HepG2 (cell line): ENCODE results near the gene LAMA5. TPM values are rescaled to one million over a fixed set of nuclear protein-coding genes. Genes with fewer than 3 reads are reported as not detected.

Source experiments
- ATAC-seq: fragments of 200-7000 bp; cut with Tn5 transposase; 3 replicates; pipeline ENCODE4 v1.9.1; 2020; ENCODE audit warnings: mild to moderate bottlenecking, moderate library complexity
- BruUV-seq: library from RNA; stranded (reverse); fragments of 400-500 nt; replicated peaks from 2 replicates; lab custom pipeline; 2021; lab: Mats Ljungman, UMichigan
- CTCF ChIA-PET: fragments of 300-600 bp; formaldehyde crosslinking; extraction: SDS; loops from one replicate; lab custom pipeline; 2021; ENCODE audit warnings: low total read pairs, inconsistent platforms, low intra/inter-chr PET ratio; lab: Yijun Ruan, JAX
- POLR2A ChIA-PET: fragments of 350-600 bp; sonication (Branson Sonifier 250); formaldehyde crosslinking; loops from one replicate; lab custom pipeline; 2020; ENCODE audit warnings: antibody characterized with exemption, inconsistent platforms; lab: Yijun Ruan, JAX
- DNase-seq: peaks from one replicate; pipeline ENCODE4 v3.0.0-alpha.2; 2015; ENCODE audit warnings: low spot score
- FAIRE-seq: peaks from 3 replicates; lab custom pipeline; 2011; peaks lifted over from hg19 to GRCh38; lab: Jason Lieb, UNC
- H2AFZ ChIP-seq: one replicate; pipeline ENCODE4 v1.6.1; 2011; ENCODE audit warnings: low read length, inconsistent platforms
- H3K27ac ChIP-seq: fragments of 300-600 bp; 3 replicates; pipeline ENCODE4 v1.8.0; 2011; ENCODE audit warnings: mixed run types, mild to moderate bottlenecking, mixed read lengths, low read length, inconsistent platforms; ENCODE audit not compliant: insufficient read depth; ENCODE audit errors: extremely low read length
- H3K27me3 ChIP-seq, 2 experiments: fragments of 200-600 bp in 1 of 2; 2 replicates in 1 of 2; 3 replicates in 1 of 2; pipeline versions ENCODE4 v1.6.0 to v1.8.0; 2011; ENCODE audit warnings: low read length in 2 of 2, mild to moderate bottlenecking in 2 of 2, moderate library complexity in 2 of 2, inconsistent platforms in 1 of 2; ENCODE audit not compliant: insufficient read depth in 2 of 2, control insufficient read depth in 1 of 2
- H3K36me3 ChIP-seq, 2 experiments: fragments of 200-600 bp in 1 of 2; replicated peaks in 1 of 2; 2 replicates in 1 of 2; 3 replicates in 1 of 2; pipeline versions ENCODE4 v1.5.1 to v1.8.0; 2011; ENCODE audit warnings: low read length in 2 of 2, inconsistent platforms in 1 of 2; ENCODE audit not compliant: insufficient read depth in 2 of 2, control insufficient read depth in 1 of 2
- H3K4me1 ChIP-seq: 2 replicates; pipeline ENCODE4 v1.5.1; 2012; ENCODE audit warnings: low read length, inconsistent platforms; ENCODE audit not compliant: insufficient read depth
- H3K4me2 ChIP-seq: 2 replicates; pipeline ENCODE4 v1.6.0; 2011; ENCODE audit warnings: low read depth, low read length, inconsistent platforms
- H3K4me3 ChIP-seq, 3 experiments: fragments of 200-600 bp in 1 of 3; sonication (generic), shearing (Covaris generic) in 1 of 3; replicated peaks in 1 of 3; 2 replicates each; pipeline ENCODE4 v1.5.1; 2011 to 2016; ENCODE audit warnings: low read length in 3 of 3, inconsistent platforms in 2 of 3, low read depth in 2 of 3, mild to moderate bottlenecking in 2 of 3, control low read depth in 1 of 3, mixed read lengths in 1 of 3; ENCODE audit not compliant: insufficient read depth in 1 of 3
- H3K79me2 ChIP-seq: one replicate; pipeline ENCODE4 v1.6.1; 2011; ENCODE audit warnings: low read length, inconsistent platforms; ENCODE audit not compliant: insufficient read depth
- H3K9ac ChIP-seq: 2 replicates; pipeline ENCODE4 v1.6.0; 2011; ENCODE audit warnings: mild to moderate bottlenecking, low read depth, low read length, inconsistent platforms; ENCODE audit not compliant: insufficient read depth
- H3K9me3 ChIP-seq: 2 replicates; pipeline ENCODE4 v1.5.1; 2012; ENCODE audit warnings: mild to moderate bottlenecking, low read length
- H4K20me1 ChIP-seq: 2 replicates; pipeline ENCODE4 v1.6.0; 2011; ENCODE audit warnings: inconsistent platforms, mild to moderate bottlenecking, low read length, moderate library complexity; ENCODE audit not compliant: insufficient read depth
- KIAA2018 ChIP-seq: sonication (generic); formaldehyde crosslinking; IDR thresholded peaks from 2 replicates; pipeline ENCODE4 v1.5.0; 2020; ENCODE audit warnings: mild to moderate bottlenecking, missing genetic modification reagents, borderline replicate concordance
- PCBP2 ChIP-seq: fragments of 200-400 bp; formaldehyde crosslinking; optimal IDR thresholded peaks from 2 replicates; pipeline ENCODE3; 2018; ENCODE audit warnings: low read length, low read depth; ENCODE audit not compliant: poor library complexity, severe bottlenecking
- POLR2A ChIP-seq, 2 experiments: IDR thresholded peaks; 2 replicates each; pipeline ENCODE4 v1.6.1; 2011; ENCODE audit warnings: low read depth in 2 of 2, low read length in 2 of 2, mild to moderate bottlenecking in 1 of 2, moderate library complexity in 1 of 2; ENCODE audit not compliant: insufficient read depth in 1 of 2
- POLR2AphosphoS2 ChIP-seq: IDR thresholded peaks from 2 replicates; pipeline ENCODE4 v1.6.1; 2011; ENCODE audit warnings: low read depth, low read length, improper control_type of control experiment
- SNAI1 ChIP-seq: sonication (generic); formaldehyde crosslinking; IDR thresholded peaks from 2 replicates; pipeline ENCODE4 v1.5.0; 2020; ENCODE audit warnings: mild to moderate bottlenecking, missing genetic modification reagents, borderline replicate concordance
- TCF7L2 ChIP-seq: IDR thresholded peaks from 2 replicates; pipeline ENCODE4 v1.6.1; 2011; ENCODE audit warnings: mild to moderate bottlenecking, low read depth, low read length, moderate library complexity
- THAP7 ChIP-seq: sonication (generic); formaldehyde crosslinking; IDR thresholded peaks from 2 replicates; pipeline ENCODE4 v1.8.1; 2023; ENCODE audit warnings: mild to moderate bottlenecking, missing genetic modification reagents
- TMF1 ChIP-seq: sonication (generic); formaldehyde crosslinking; IDR thresholded peaks from 2 replicates; pipeline ENCODE4 v1.8.1; 2022; ENCODE audit warnings: low read depth, missing genetic modification reagents
- ZBTB26 ChIP-seq: IDR thresholded peaks from 2 replicates; pipeline ENCODE4 v1.6.1; 2016; ENCODE audit warnings: missing compliant biosample characterization, missing genetic modification reagents, borderline replicate concordance
- ZNF337 ChIP-seq: sonication (generic); formaldehyde crosslinking; IDR thresholded peaks from 2 replicates; pipeline ENCODE4 v1.5.1; 2020; ENCODE audit warnings: missing genetic modification reagents, low read depth, mild to moderate bottlenecking, borderline replicate concordance
- ZNF484 ChIP-seq: sonication (generic); formaldehyde crosslinking; IDR thresholded peaks from 2 replicates; pipeline ENCODE4 v1.5.1; 2020; ENCODE audit warnings: mild to moderate bottlenecking, low read depth, missing genetic modification reagents, borderline replicate concordance
- WGBS: methylation state at CpG from one replicate; pipeline ENCODE4 v1.1.6; 2017; ENCODE audit warnings: low lambda C conversion rate; 5-methylcytosine and 5-hydroxymethylcytosine counted together
- in situ Hi-C: cut with HindIII; loops from 2 replicates; pipeline ENCODE4 v1.10.0; 2017; ENCODE audit warnings: low pct_unique_long_range_greater_than_20kb; ENCODE audit not compliant: extremely low pct_ligation_motif_present
- intact Hi-C: fragments of 100-400 bp; cut with micrococcal nuclease; formaldehyde crosslinking; loops from one replicate; pipeline ENCODE4 v1.10.0; 2022; ENCODE audit not compliant: unreplicated experiment
- polyA plus RNA-seq, 8 experiments: library from polyadenylated mRNA; depleted of rRNA in 3 of 8; stranded (reverse) in 7 of 8; unstranded in 1 of 8; fragments of >200 nt; fragmentation: Illumina TruSeq in 4 of 8; extraction: Trizol in 4 of 8; gene quantifications; 2 replicates each; pipeline versions ENCODE4 v1.2.1 to v1.2.3, GENCODE V29; 2011 to 2016; ENCODE audit warnings: low read depth in 4 of 8, missing spikeins in 1 of 8, mixed read lengths in 1 of 8; ENCODE audit not compliant: insufficient read depth in 1 of 8
- total RNA-seq, 5 experiments: library from RNA; depleted of rRNA; stranded (reverse); fragments of >200 nt; fragmentation: Illumina TruSeq; extraction: Trizol; gene quantifications; 2 replicates each; pipeline ENCODE4 v1.2.3, GENCODE V29; 2016; ENCODE audit warnings: low read depth in 1 of 5

LAMA5 gene
- total and polyA plus RNA-seq, 2 of the 13 experiments (the other 11 are each of a cell fraction or from before 2014, with no cell fraction given), result 21.0 to 44.7 TPM

- intact Hi-C loops, result loop anchor here (1.0 to 10.0 kb wide), 4 partner anchors 8 to 418 kb away; partner anchors contain the start of genes ADRM1, MRGBP and OSBPL2
- peak overlapping the region; percentile 63 for H3K27ac ChIP-seq
- no peaks in the 10 kb centered on the region for H3K9me3 ChIP-seq
- H2AFZ ChIP-seq, result no peak overlapping the region
- POLR2A ChIA-PET, result interaction anchor here (0.9 to 5.4 kb wide), 19 partner anchors 10 to 498 kb away, joined by 3 to 95 read pairs (median 5); partner anchors contain the start of genes ADRM1, LAMA5, MTG2 and PSMA7
- in situ Hi-C loops, result no loop called here
- peaks cover 60% of the 10 kb centered on the region for H3K4me1 ChIP-seq
- H3K79me2 ChIP-seq, result no peaks in the 10 kb centered on the region
- no peaks in the 10 kb centered on the region for H3K27me3 ChIP-seq
- CTCF ChIA-PET, result interaction anchor here (0.9 to 4.8 kb wide), 5 partner anchors 9 to 74 kb away, joined by 3 to 73 read pairs (median 3); partner anchors contain the start of genes ADRM1 and LAMA5
- H3K4me2 ChIP-seq, result peak overlapping the region; percentile 88
- H3K4me3 ChIP-seq, result peak overlapping the region; percentile 47 to 71 (median 62)
- ATAC-seq (peak; percentile 84), DNase-seq (peak; percentile 92), FAIRE-seq (peak; percentile 94)
- 12% methylated on average over 19 of the region's 26 CpGs for WGBS
- no peaks in the 10 kb centered on the region for H4K20me1 ChIP-seq
- no TSS peak for BruUV-seq
- no peaks in the 10 kb centered on the region for H3K36me3 ChIP-seq
- H3K9ac ChIP-seq, result peak overlapping the region; percentile 68
- TF ChIP-seq ZNF337 (peak; percentile 67; the same call in 1 of the 2 replicates), ZBTB26 (CRISPR knock-in tag) (peak; percentile 81; the same call in 1 of the 2 replicates), POLR2AphosphoS2 (no peak), KIAA2018 (CRISPR knock-in tag) (no peak), TMF1 (CRISPR knock-in tag) (peak; percentile 69; the same call in 1 of the 2 replicates), PCBP2 (no peak), THAP7 (CRISPR knock-in tag) (peak; percentile 85; the same call in 1 of the 2 replicates), POLR2A (IDR thresholded peaks at IDR 0.05; ENCODE audit: insufficient read depth in 1 of 2, low read depth in 2 of 2, low read length in 2 of 2) (peak in 1 of 2 experiments; percentile 86; a peak in 2 of 4 replicates), SNAI1 (CRISPR knock-in tag) (peak; percentile 65; the same call in 1 of the 2 replicates), TCF7L2 (no peak), ZNF484 (no peak)
Measured at GRCh38 chr20:62376112-62377063, 9.3 kb upstream of the LAMA5 start.
